H9 (cell line): ENCODE results near the gene CFHR5. TPM values are rescaled to one million over a fixed set of nuclear protein-coding genes. Genes with fewer than 3 reads are reported as not detected.

Source experiments
- DNase-seq: peaks from one replicate; pipeline ENCODE4 v3.0.0-alpha.2; 2017
- H2AFZ ChIP-seq: one replicate; pipeline ENCODE4 v1.6.1; 2013; ENCODE audit warnings: mild to moderate bottlenecking, low read length, control low read depth, moderate library complexity
- H2AK5ac ChIP-seq: 2 replicates; pipeline ENCODE4 v1.6.1; 2013; ENCODE audit warnings: low read length, control low read depth, mixed read lengths; ENCODE audit not compliant: insufficient read length
- H2BK120ac ChIP-seq: one replicate; pipeline ENCODE4 v1.6.1; 2013; ENCODE audit warnings: low read depth, mild to moderate bottlenecking, low read length, control low read depth, inconsistent platforms; ENCODE audit not compliant: poor library complexity, severe bottlenecking
- H2BK12ac ChIP-seq: 2 replicates; pipeline ENCODE4 v1.6.1; 2013; ENCODE audit warnings: low read length, control low read depth, mixed read lengths, low read depth; ENCODE audit not compliant: insufficient read length
- H2BK15ac ChIP-seq: 2 replicates; pipeline ENCODE4 v1.6.1; 2013; ENCODE audit warnings: low read depth, low read length, control low read depth
- H2BK20ac ChIP-seq: one replicate; pipeline ENCODE4 v1.6.1; 2013; ENCODE audit warnings: low read depth, mild to moderate bottlenecking, low read length, control low read depth, inconsistent platforms; ENCODE audit not compliant: poor library complexity, severe bottlenecking
- H2BK5ac ChIP-seq: 2 replicates; pipeline ENCODE4 v1.6.1; 2013; ENCODE audit warnings: low read length, control low read depth, mixed read lengths; ENCODE audit not compliant: insufficient read length
- H3K14ac ChIP-seq: 2 replicates; pipeline ENCODE4 v1.6.1; 2013; ENCODE audit warnings: low read length, control low read depth; ENCODE audit not compliant: insufficient read depth
- H3K18ac ChIP-seq: 2 replicates; pipeline ENCODE4 v1.6.1; 2013; ENCODE audit warnings: low read depth, mild to moderate bottlenecking, mixed read lengths, low read length, control low read depth; ENCODE audit not compliant: insufficient read length
- H3K23ac ChIP-seq: 2 replicates; pipeline ENCODE4 v1.6.1; 2013; ENCODE audit warnings: low read length, control low read depth, mixed read lengths, low read depth; ENCODE audit not compliant: insufficient read length
- H3K23me2 ChIP-seq: 2 replicates; pipeline ENCODE4 v1.6.1; 2013; ENCODE audit warnings: low read depth, mild to moderate bottlenecking, mixed read lengths, low read length, control low read depth; ENCODE audit not compliant: insufficient read length, poor library complexity, severe bottlenecking
- H3K27ac ChIP-seq: 2 replicates; pipeline ENCODE4 v1.5.1; 2013; ENCODE audit warnings: low read length, control low read depth, mixed read lengths, low read depth; ENCODE audit not compliant: insufficient read length
- H3K27me3 ChIP-seq: 2 replicates; pipeline ENCODE4 v1.6.1; 2013; ENCODE audit warnings: low read length, control low read depth, inconsistent platforms; ENCODE audit not compliant: insufficient read depth
- H3K4ac ChIP-seq: 2 replicates; pipeline ENCODE4 v1.6.1; 2013; ENCODE audit warnings: low read depth, mild to moderate bottlenecking, control low read depth, inconsistent platforms, low read length, moderate library complexity
- H3K4me1 ChIP-seq: 2 replicates; pipeline ENCODE4 v1.6.1; 2013; ENCODE audit warnings: low read length, control low read depth, inconsistent platforms; ENCODE audit not compliant: insufficient read depth
- H3K4me2 ChIP-seq: 2 replicates; pipeline ENCODE4 v1.6.1; 2013; ENCODE audit warnings: low read length, control low read depth, mixed read lengths; ENCODE audit not compliant: insufficient read length, insufficient read depth
- H3K56ac ChIP-seq: 2 replicates; pipeline ENCODE4 v1.6.1; 2013; ENCODE audit warnings: low read depth, mild to moderate bottlenecking, mixed read lengths, low read length, control low read depth; ENCODE audit not compliant: insufficient read length
- H3K79me1 ChIP-seq: 2 replicates; pipeline ENCODE4 v1.6.1; 2013; ENCODE audit warnings: low read depth, mild to moderate bottlenecking, moderate library complexity, low read length, control low read depth, inconsistent platforms; ENCODE audit not compliant: insufficient read depth, poor library complexity, severe bottlenecking
- H3K79me2 ChIP-seq: 2 replicates; pipeline ENCODE4 v1.6.1; 2013; ENCODE audit warnings: low read length, control low read depth, inconsistent platforms; ENCODE audit not compliant: insufficient read depth
- H3K9ac ChIP-seq: 2 replicates; pipeline ENCODE4 v1.6.1; 2013; ENCODE audit warnings: low read length, control low read depth, mixed read lengths; ENCODE audit not compliant: insufficient read length; ENCODE audit errors: extremely low read depth
- H3K9me3 ChIP-seq: one replicate; pipeline ENCODE4 v1.6.1; 2013; ENCODE audit warnings: low read depth, low read length, inconsistent platforms; ENCODE audit not compliant: control insufficient read depth
- H3T11ph ChIP-seq: one replicate; pipeline ENCODE4 v1.6.1; 2013; ENCODE audit warnings: mild to moderate bottlenecking, low read length, control low read depth, inconsistent platforms
- H4K20me1 ChIP-seq: one replicate; pipeline ENCODE4 v1.6.1; 2013; ENCODE audit not compliant: control insufficient read depth, insufficient read length, insufficient read depth
- H4K5ac ChIP-seq: 2 replicates; pipeline ENCODE4 v1.6.1; 2013; ENCODE audit warnings: low read depth, mild to moderate bottlenecking, mixed read lengths, low read length, control low read depth; ENCODE audit not compliant: insufficient read length
- H4K8ac ChIP-seq: replicated peaks from 2 replicates; pipeline ENCODE4 v1.6.1; 2013; ENCODE audit warnings: low read length, control low read depth, mixed read lengths, low read depth; ENCODE audit not compliant: insufficient read length
- H4K91ac ChIP-seq: 2 replicates; pipeline ENCODE4 v1.6.1; 2013; ENCODE audit warnings: low read depth, mild to moderate bottlenecking, moderate library complexity, mixed read lengths, low read length, control low read depth; ENCODE audit not compliant: insufficient read length
- H3K27ac Mint-ChIP-seq, 3 experiments: 2 replicates in 2 of 3; 3 replicates in 1 of 3; pipeline ENCODE4 v1.8.0; 2020 to 2021; ENCODE audit warnings: mixed read lengths in 3 of 3, mild to moderate bottlenecking in 1 of 3, moderate library complexity in 1 of 3
- H3K27me3 Mint-ChIP-seq: 2 replicates; pipeline ENCODE4 v1.8.0; 2021; ENCODE audit warnings: low read depth, mild to moderate bottlenecking, moderate library complexity, mixed read lengths
- H3K36me3 Mint-ChIP-seq, 3 experiments: 2 replicates in 2 of 3; 3 replicates in 1 of 3; pipeline ENCODE4 v1.8.0; 2020 to 2021; ENCODE audit warnings: low read depth in 3 of 3, mixed read lengths in 3 of 3; ENCODE audit not compliant: insufficient read depth in 1 of 3
- H3K4me1 Mint-ChIP-seq, 2 experiments: 2 replicates each; pipeline ENCODE4 v1.8.0; 2020; ENCODE audit warnings: mixed read lengths in 2 of 2
- H3K4me3 Mint-ChIP-seq, 2 experiments: 2 replicates in 1 of 2; 3 replicates in 1 of 2; pipeline ENCODE4 v1.8.0; 2020 to 2021; ENCODE audit warnings: mild to moderate bottlenecking in 2 of 2, mixed read lengths in 2 of 2, moderate library complexity in 1 of 2
- H3K9me3 Mint-ChIP-seq, 2 experiments: 2 replicates in 1 of 2; 3 replicates in 1 of 2; pipeline ENCODE4 v1.8.0; 2020; ENCODE audit warnings: mild to moderate bottlenecking in 2 of 2, mixed read lengths in 2 of 2, moderate library complexity in 1 of 2
- WGBS: extraction: QIAGEN DNeasy Blood & Tissue Kit; methylation state at CpG from one replicate; pipeline ENCODE4 v1.1.7; 2013; ENCODE audit warnings: missing lambda C conversion rate, low lambda C conversion rate, mixed read lengths; ENCODE audit not compliant: insufficient read length; ENCODE audit errors: extremely low coverage; 5-methylcytosine and 5-hydroxymethylcytosine counted together
- total RNA-seq: library from RNA; stranded (reverse); gene quantifications from 2 replicates; pipeline ENCODE4 v1.2.1, GENCODE V29; 2021
- TF ChIP-seq, protein P1 (sequence below): fragments of 200-600 bp; sonication (generic); conservative IDR thresholded peaks from 3 replicates; pipeline ENCODE4 v1.8.0; 2021; ENCODE audit warnings: antibody characterized with exemption, mild to moderate bottlenecking

CFHR5 gene
- total RNA-seq, 1 experiment from 2014 or later, result not detected

DNA sequence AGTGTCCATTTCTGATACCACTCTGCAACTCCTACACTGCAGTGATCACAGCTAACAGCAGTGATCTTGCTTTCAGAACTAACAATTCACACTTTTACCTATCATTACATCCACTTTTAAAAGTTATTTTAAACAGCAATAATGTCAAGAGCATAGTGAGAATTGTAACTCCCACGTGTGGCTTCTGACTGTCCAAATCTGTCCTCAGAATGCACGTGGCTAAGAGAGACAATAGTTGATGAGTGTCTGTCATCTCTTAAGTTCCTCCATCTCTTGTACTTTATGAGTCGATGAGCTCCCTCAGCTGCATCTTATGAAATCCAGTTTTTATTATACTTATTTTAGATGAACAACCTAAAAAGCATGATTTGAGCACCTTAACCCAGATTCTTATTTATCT, 16.5 kb upstream of the CFHR5 start:
- Mint-ChIP-seq H3K27me3 (no peaks in the 10 kb centered on the region), H3K9me3 (no peaks in the 10 kb centered on the region; a peak in 1 of 5 replicates), H3K27ac (no peak overlapping the region), H3K36me3 (no peaks in the 10 kb centered on the region), H3K4me1 (no peaks in the 10 kb centered on the region), H3K4me3 (no peak overlapping the region)
- H2AK5ac ChIP-seq, result no peak overlapping the region
- H2BK120ac ChIP-seq, result no peak overlapping the region
- no peak overlapping the region for H3T11ph ChIP-seq
- H3K9ac ChIP-seq, result no peak overlapping the region
- H3K79me1 ChIP-seq, result no peaks in the 10 kb centered on the region
- H2BK5ac ChIP-seq, result no peak overlapping the region
- H3K27ac ChIP-seq, result no peak overlapping the region
- WGBS, result no CpG with 5 or more reads among the region's 3 CpGs
- no peaks in the 10 kb centered on the region for H3K9me3 ChIP-seq
- H3K4me2 ChIP-seq, result no peak overlapping the region
- no peak overlapping the region for H4K91ac ChIP-seq
- no peak overlapping the region for H2BK20ac ChIP-seq
- no peak overlapping the region for H2AFZ ChIP-seq
- no peaks in the 10 kb centered on the region for H3K27me3 ChIP-seq
- no peak overlapping the region for H2BK12ac ChIP-seq
- H3K23ac ChIP-seq, result no peak overlapping the region
- no peaks in the 10 kb centered on the region for H3K79me2 ChIP-seq
- no peak overlapping the region for H3K4ac ChIP-seq
- no peaks in the 10 kb centered on the region for H3K23me2 ChIP-seq
- H2BK15ac ChIP-seq, result no peak overlapping the region
- TF ChIP-seq, protein P1, sequence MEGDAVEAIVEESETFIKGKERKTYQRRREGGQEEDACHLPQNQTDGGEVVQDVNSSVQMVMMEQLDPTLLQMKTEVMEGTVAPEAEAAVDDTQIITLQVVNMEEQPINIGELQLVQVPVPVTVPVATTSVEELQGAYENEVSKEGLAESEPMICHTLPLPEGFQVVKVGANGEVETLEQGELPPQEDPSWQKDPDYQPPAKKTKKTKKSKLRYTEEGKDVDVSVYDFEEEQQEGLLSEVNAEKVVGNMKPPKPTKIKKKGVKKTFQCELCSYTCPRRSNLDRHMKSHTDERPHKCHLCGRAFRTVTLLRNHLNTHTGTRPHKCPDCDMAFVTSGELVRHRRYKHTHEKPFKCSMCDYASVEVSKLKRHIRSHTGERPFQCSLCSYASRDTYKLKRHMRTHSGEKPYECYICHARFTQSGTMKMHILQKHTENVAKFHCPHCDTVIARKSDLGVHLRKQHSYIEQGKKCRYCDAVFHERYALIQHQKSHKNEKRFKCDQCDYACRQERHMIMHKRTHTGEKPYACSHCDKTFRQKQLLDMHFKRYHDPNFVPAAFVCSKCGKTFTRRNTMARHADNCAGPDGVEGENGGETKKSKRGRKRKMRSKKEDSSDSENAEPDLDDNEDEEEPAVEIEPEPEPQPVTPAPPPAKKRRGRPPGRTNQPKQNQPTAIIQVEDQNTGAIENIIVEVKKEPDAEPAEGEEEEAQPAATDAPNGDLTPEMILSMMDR, result no peak
- H4K8ac ChIP-seq, result no peak overlapping the region
- no peak overlapping the region for H3K56ac ChIP-seq
- H3K4me1 ChIP-seq, result no peaks in the 10 kb centered on the region
- no peak overlapping the region for H3K14ac ChIP-seq
- H4K5ac ChIP-seq, result no peak overlapping the region
- no peaks in the 10 kb centered on the region for H4K20me1 ChIP-seq
- DNase-seq, result no peak
- H3K18ac ChIP-seq, result no peak overlapping the region
